B cell (primary cell): ENCODE measurements around the gene SUSD2. TPM values are rescaled to one million over a fixed set of nuclear protein-coding genes. Genes with fewer than 3 reads are reported as not detected.

ENCODE experiments used
- ATAC-seq: fragments of 200-7000 bp; cut with Tn5 transposase; one replicate; pipeline ENCODE4 v1.10.0; 2021; ENCODE audit warnings: low read depth, mild to moderate bottlenecking, moderate number of reproducible peaks, moderate library complexity
- CTCF ChIA-PET: fragments of 350-600 bp; sonication (Branson Sonifier 250); formaldehyde crosslinking; loops from one replicate; lab custom pipeline; 2021; ENCODE audit warnings: antibody characterized with exemption, inconsistent platforms; lab: Charles Lee
- POLR2A ChIA-PET: fragments of 350-600 bp; sonication (Branson Sonifier 250); formaldehyde crosslinking; loops from one replicate; lab custom pipeline; 2021; ENCODE audit warnings: antibody characterized with exemption; lab: Charles Lee
- DNase-seq: peaks from one replicate; pipeline ENCODE4 v3.0.0; 2013
- H2AFZ ChIP-seq: 2 replicates; pipeline ENCODE4 v1.6.1; 2012; ENCODE audit warnings: mild to moderate bottlenecking, low read depth, low read length; ENCODE audit not compliant: insufficient read depth, poor library complexity, severe bottlenecking
- H3K27ac ChIP-seq, 2 donors: 1 replicate in 1 of 2; 2 replicates in 1 of 2; pipeline ENCODE4 v1.5.1; 2012 to 2013; ENCODE audit warnings: low read length in 2 of 2, mild to moderate bottlenecking in 2 of 2, moderate library complexity in 1 of 2
- H3K27me3 ChIP-seq, 4 experiments: fragments of 200-600 bp in 1 of 4; sonication (generic) in 1 of 4; replicated peaks in 1 of 4; 1 replicate in 2 of 4; 2 replicates in 2 of 4; pipeline versions ENCODE4 v1.6.1 to v1.7.0; 2013 to 2016; ENCODE audit warnings: low read length in 3 of 4, mild to moderate bottlenecking in 2 of 4, mixed read lengths in 1 of 4, moderate library complexity in 1 of 4; ENCODE audit not compliant: insufficient read depth in 4 of 4, control insufficient read depth in 3 of 4; ENCODE audit errors: control extremely low read depth in 1 of 4
- H3K36me3 ChIP-seq, 2 experiments: replicated peaks in 1 of 2; 1 replicate in 1 of 2; 2 replicates in 1 of 2; pipeline versions ENCODE4 v1.6.1 to v1.7.1; 2013; ENCODE audit warnings: low read length in 1 of 2; ENCODE audit not compliant: insufficient read depth in 2 of 2, control insufficient read depth in 1 of 2; ENCODE audit errors: control extremely low read depth in 1 of 2, extremely low read depth in 1 of 2
- H3K4me1 ChIP-seq, 2 donors: fragments of 200-600 bp in 1 of 2; sonication (generic) in 1 of 2; 1 replicate in 1 of 2; 2 replicates in 1 of 2; pipeline versions ENCODE4 v1.5.1 to v1.6.1; 2013 to 2017; ENCODE audit warnings: low read length in 2 of 2; ENCODE audit not compliant: control insufficient read depth in 2 of 2, insufficient read depth in 2 of 2
- H3K4me2 ChIP-seq: replicated peaks from 2 replicates; pipeline ENCODE3; 2012; ENCODE audit warnings: mild to moderate bottlenecking, low read depth, low read length; ENCODE audit not compliant: poor library complexity, severe bottlenecking
- H3K4me3 ChIP-seq, 5 experiments: fragments of 200-600 bp in 1 of 5; sonication (generic) in 1 of 5; 1 replicate in 3 of 5; 2 replicates in 2 of 5; pipeline versions ENCODE4 v1.5.1 to v1.7.0; 2011 to 2016; ENCODE audit warnings: low read length in 4 of 5, mild to moderate bottlenecking in 4 of 5, low read depth in 2 of 5, control low read depth in 1 of 5, moderate library complexity in 1 of 5; ENCODE audit not compliant: insufficient read depth in 1 of 5; ENCODE audit errors: control extremely low read depth in 1 of 5, extremely low read depth in 1 of 5
- H3K79me2 ChIP-seq: fragments of 200-600 bp; sonication (generic); one replicate; pipeline ENCODE4 v1.6.0; 2016; ENCODE audit warnings: low read length; ENCODE audit not compliant: control insufficient read depth, insufficient read depth
- H3K9ac ChIP-seq: fragments of 200-600 bp; sonication (generic); 2 replicates; pipeline ENCODE4 v1.6.1; 2017; ENCODE audit warnings: mild to moderate bottlenecking, low read length, moderate library complexity
- H3K9me3 ChIP-seq, 3 donors: one replicate each; pipeline versions ENCODE4 v1.6.1 to v1.7.1; 2013; ENCODE audit warnings: low read length in 2 of 3; ENCODE audit not compliant: control insufficient read depth in 2 of 3, insufficient read depth in 1 of 3; ENCODE audit errors: control extremely low read depth in 1 of 3
- H4K20me1 ChIP-seq: 2 replicates; pipeline ENCODE4 v1.6.0; 2012; ENCODE audit warnings: mild to moderate bottlenecking, low read length; ENCODE audit not compliant: insufficient read depth, control insufficient read depth, poor library complexity, severe bottlenecking
- H3K27ac Mint-ChIP-seq: one replicate; pipeline ENCODE4 v1.8.0; 2021; ENCODE audit warnings: mixed read lengths
- H3K27me3 Mint-ChIP-seq: one replicate; pipeline ENCODE4 v1.8.0; 2021; ENCODE audit warnings: mixed read lengths
- H3K4me1 Mint-ChIP-seq: one replicate; pipeline ENCODE4 v1.8.0; 2021; ENCODE audit warnings: mixed read lengths
- H3K4me3 Mint-ChIP-seq: one replicate; pipeline ENCODE4 v1.8.0; 2021; ENCODE audit warnings: mixed read lengths
- H3K9me3 Mint-ChIP-seq: one replicate; pipeline ENCODE4 v1.8.0; 2022; ENCODE audit warnings: mixed read lengths; ENCODE audit not compliant: insufficient read depth
- EZH2 ChIP-seq: IDR thresholded peaks from 2 replicates; pipeline ENCODE4 v1.6.1; 2012; ENCODE audit warnings: borderline replicate concordance, low read depth, mild to moderate bottlenecking, moderate library complexity, low read length; ENCODE audit not compliant: insufficient read depth, poor library complexity, severe bottlenecking
- WGBS: methylation state at CpG from one replicate; pipeline ENCODE4 v1.1.5; 2013; ENCODE audit warnings: missing lambda C conversion rate; ENCODE audit not compliant: insufficient coverage; 5-methylcytosine and 5-hydroxymethylcytosine counted together
- intact Hi-C: fragments of 100-400 bp; cut with micrococcal nuclease; formaldehyde crosslinking; loops from one replicate; pipeline ENCODE4 v1.10.0; 2022
- polyA minus RNA-seq: library from RNA; depleted of rRNA, polyadenylated mRNA; stranded (reverse); fragments of >200 nt; gene quantifications from 2 replicates; pipeline ENCODE4 v1.2.3, GENCODE V29; 2012
- polyA plus RNA-seq: library from polyadenylated mRNA; depleted of rRNA; stranded (reverse); fragments of >200 nt; gene quantifications from 2 replicates; pipeline ENCODE4 v1.2.3, GENCODE V29; 2012
- total RNA-seq, 2 donors: library from RNA; stranded (reverse); fragments of 120-200 nt in 1 of 2; gene quantifications; 1 replicate in 1 of 2; 2 replicates in 1 of 2; pipeline versions ENCODE4 v1.2.3 to v1.2.4, GENCODE V29; 2013 to 2022
- TF ChIP-seq, protein P1 (sequence below): fragments of 200-600 bp; IDR thresholded peaks from one replicate; pipeline ENCODE4 v1.8.0; 2022; ENCODE audit warnings: antibody characterized with exemption, mild to moderate bottlenecking

The SUSD2 gene, protein sequence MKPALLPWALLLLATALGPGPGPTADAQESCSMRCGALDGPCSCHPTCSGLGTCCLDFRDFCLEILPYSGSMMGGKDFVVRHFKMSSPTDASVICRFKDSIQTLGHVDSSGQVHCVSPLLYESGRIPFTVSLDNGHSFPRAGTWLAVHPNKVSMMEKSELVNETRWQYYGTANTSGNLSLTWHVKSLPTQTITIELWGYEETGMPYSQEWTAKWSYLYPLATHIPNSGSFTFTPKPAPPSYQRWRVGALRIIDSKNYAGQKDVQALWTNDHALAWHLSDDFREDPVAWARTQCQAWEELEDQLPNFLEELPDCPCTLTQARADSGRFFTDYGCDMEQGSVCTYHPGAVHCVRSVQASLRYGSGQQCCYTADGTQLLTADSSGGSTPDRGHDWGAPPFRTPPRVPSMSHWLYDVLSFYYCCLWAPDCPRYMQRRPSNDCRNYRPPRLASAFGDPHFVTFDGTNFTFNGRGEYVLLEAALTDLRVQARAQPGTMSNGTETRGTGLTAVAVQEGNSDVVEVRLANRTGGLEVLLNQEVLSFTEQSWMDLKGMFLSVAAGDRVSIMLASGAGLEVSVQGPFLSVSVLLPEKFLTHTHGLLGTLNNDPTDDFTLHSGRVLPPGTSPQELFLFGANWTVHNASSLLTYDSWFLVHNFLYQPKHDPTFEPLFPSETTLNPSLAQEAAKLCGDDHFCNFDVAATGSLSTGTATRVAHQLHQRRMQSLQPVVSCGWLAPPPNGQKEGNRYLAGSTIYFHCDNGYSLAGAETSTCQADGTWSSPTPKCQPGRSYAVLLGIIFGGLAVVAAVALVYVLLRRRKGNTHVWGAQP
- total RNA-seq (0.30 and 0.44 TPM in 2 replicates), polyA plus RNA-seq (0.48 and 0.81 TPM in 2 replicates), polyA minus RNA-seq (0.51 and 1.4 TPM in 2 replicates)
- 0.14 TPM for total RNA-seq (2013)

DNA sequence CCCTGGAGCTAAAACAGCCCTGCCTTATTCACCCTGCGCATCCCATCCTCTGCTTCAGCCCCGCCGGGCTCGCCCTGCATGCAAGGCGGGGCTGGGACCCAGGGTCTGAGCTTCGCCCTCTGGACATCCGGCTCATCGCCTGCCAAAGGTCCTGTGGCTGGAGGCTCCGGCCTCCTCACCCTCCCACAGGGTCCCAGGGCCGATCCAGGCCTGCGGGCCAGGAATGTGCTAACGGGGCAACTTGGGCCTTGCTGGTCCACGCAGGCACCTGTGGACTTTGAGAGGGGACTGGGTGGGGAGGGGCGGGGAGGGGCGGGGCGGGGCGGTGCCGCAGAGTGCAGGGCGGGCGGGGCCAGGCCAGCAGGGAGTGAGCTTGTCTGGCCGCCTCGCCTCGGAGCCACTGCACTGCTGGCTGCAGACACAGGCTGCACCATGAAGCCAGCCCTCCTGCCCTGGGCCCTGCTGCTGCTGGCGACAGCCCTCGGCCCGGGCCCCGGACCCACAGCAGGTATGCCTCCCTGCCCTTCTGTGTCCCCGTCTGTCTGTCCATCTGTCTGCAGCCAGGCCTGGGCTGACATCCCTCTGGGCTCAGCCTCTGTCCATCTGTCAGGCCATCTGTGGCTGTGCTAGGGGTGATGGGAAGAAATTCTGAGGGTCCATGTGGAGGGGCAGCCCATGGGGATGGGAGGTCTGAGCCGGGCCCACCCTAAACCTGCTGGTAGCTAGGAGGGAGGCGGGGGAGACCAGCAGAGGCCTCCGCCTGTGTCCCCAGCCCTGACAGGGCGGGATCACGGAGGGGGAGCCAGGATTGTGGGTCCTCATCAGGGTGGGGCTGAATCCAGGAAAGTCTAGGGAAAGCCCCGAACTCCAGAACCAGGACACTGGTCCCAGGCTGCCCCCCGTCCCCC lies at the start of gene SUSD2:
TSS of gene SUSD2 (plus strand) at position 400 of the 908 bp plus-strand sequence. CDS start at position 433, 33 bp downstream.
- intact Hi-C loops: loop anchor here (10.0 kb wide), 1 partner anchor 63 kb away; the partner anchor contains the start of gene GGT5
- Histone ChIP-seq H3K79me2 (no peaks in the 10 kb centered on the region), H3K4me2 (no peak within 1 kb of the TSS), H2AFZ (no peak within 1 kb of the TSS), H4K20me1 (no peaks in the 10 kb centered on the region), H3K9me3 (no peaks in the 10 kb centered on the region), H3K27me3 (no peaks in the 10 kb centered on the region), H3K4me3 (no peak within 1 kb of the TSS), H3K36me3 (peaks cover 0 to 18% of the 10 kb centered on the region in 2 experiments), H3K4me1 (peaks cover 4 to 7% of the 10 kb centered on the region in 2 donors), H3K27ac (no peak within 1 kb of the TSS), H3K9ac (no peak within 1 kb of the TSS)
- no peak for TF ChIP-seq EZH2
- TF ChIP-seq, protein P1, sequence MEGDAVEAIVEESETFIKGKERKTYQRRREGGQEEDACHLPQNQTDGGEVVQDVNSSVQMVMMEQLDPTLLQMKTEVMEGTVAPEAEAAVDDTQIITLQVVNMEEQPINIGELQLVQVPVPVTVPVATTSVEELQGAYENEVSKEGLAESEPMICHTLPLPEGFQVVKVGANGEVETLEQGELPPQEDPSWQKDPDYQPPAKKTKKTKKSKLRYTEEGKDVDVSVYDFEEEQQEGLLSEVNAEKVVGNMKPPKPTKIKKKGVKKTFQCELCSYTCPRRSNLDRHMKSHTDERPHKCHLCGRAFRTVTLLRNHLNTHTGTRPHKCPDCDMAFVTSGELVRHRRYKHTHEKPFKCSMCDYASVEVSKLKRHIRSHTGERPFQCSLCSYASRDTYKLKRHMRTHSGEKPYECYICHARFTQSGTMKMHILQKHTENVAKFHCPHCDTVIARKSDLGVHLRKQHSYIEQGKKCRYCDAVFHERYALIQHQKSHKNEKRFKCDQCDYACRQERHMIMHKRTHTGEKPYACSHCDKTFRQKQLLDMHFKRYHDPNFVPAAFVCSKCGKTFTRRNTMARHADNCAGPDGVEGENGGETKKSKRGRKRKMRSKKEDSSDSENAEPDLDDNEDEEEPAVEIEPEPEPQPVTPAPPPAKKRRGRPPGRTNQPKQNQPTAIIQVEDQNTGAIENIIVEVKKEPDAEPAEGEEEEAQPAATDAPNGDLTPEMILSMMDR: no peak
- Mint-ChIP-seq H3K4me1 (peaks cover 6% of the 10 kb centered on the region), H3K9me3 (no peaks in the 10 kb centered on the region), H3K27ac (no peak within 1 kb of the TSS), H3K27me3 (no peaks in the 10 kb centered on the region), H3K4me3 (no peak within 1 kb of the TSS)
- ATAC-seq (no peak), DNase-seq (no peak)
- ChIA-PET POLR2A (no interaction called here), CTCF (interaction anchor here (1.3 kb wide), 1 partner anchor 24 kb away, joined by 4 read pairs; no protein-coding TSS in a partner anchor)
- 93% methylated on average over 30 of the region's 35 CpGs for WGBS
